BJ (cell line): ENCODE measurements around the gene SPRR1A. TPM values are rescaled to one million over a fixed set of nuclear protein-coding genes. Genes with fewer than 3 reads are reported as not detected.

Source experiments
- CTCF ChIA-PET: fragments of 350-600 bp; formaldehyde crosslinking; extraction: SDS; loops from one replicate; lab custom pipeline; 2021; ENCODE audit warnings: antibody characterized with exemption, inconsistent platforms; lab: Yijun Ruan, JAX
- POLR2A ChIA-PET: fragments of 300-600 bp; sonication (Branson Sonifier 250); formaldehyde crosslinking; extraction: SDS; loops from one replicate; lab custom pipeline; 2021; ENCODE audit warnings: antibody characterized with exemption; lab: Charles Lee
- DNase-seq: peaks from one replicate; pipeline ENCODE4 v3.0.0-alpha.2; 2011; ENCODE audit warnings: low read depth
- H3K27me3 ChIP-seq: 2 replicates; pipeline ENCODE4 v1.6.0; 2011; ENCODE audit warnings: low read length; ENCODE audit not compliant: control insufficient read depth, insufficient read depth
- H3K36me3 ChIP-seq: 2 replicates; pipeline ENCODE4 v1.5.1; 2011; ENCODE audit warnings: low read length; ENCODE audit not compliant: control insufficient read depth, insufficient read depth
- H3K4me3 ChIP-seq: 2 replicates; pipeline ENCODE4 v1.5.1; 2011; ENCODE audit warnings: low read depth, mild to moderate bottlenecking, control low read depth, low read length
- polyA plus RNA-seq: library from polyadenylated mRNA; depleted of rRNA; stranded (reverse); fragments of >200 nt; gene quantifications from 2 replicates; pipeline ENCODE4 v1.2.3, GENCODE V29; 2011
- TF ChIP-seq, protein P1 (sequence below): IDR thresholded peaks from 2 replicates; pipeline ENCODE4 v1.5.1; 2011; ENCODE audit warnings: low read depth, mild to moderate bottlenecking, control low read depth, inconsistent platforms, low read length, moderate library complexity; ENCODE audit not compliant: insufficient read depth

Gene SPRR1A
- polyA plus RNA-seq, 1 experiment, result not detected

DNA sequence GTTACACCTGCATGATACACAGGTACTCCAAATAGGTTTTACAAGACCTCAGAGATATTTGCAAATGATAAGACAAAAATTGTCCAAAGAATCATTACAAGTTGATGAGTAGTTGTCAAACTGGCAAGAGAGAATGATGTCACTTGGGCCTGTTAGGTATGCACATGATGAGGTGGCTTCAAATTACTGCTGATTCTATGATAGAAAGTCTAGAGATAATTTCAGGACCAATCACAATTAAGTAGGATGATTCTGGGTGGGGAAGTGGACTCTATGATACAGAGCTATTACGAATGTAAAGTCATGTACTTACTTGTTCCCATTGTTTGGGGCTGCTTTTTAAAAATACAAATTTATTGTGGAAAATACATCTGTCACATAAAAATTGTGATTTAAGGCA lies 41.9 kb downstream of the SPRR1A start:
- TF ChIP-seq, protein P1, sequence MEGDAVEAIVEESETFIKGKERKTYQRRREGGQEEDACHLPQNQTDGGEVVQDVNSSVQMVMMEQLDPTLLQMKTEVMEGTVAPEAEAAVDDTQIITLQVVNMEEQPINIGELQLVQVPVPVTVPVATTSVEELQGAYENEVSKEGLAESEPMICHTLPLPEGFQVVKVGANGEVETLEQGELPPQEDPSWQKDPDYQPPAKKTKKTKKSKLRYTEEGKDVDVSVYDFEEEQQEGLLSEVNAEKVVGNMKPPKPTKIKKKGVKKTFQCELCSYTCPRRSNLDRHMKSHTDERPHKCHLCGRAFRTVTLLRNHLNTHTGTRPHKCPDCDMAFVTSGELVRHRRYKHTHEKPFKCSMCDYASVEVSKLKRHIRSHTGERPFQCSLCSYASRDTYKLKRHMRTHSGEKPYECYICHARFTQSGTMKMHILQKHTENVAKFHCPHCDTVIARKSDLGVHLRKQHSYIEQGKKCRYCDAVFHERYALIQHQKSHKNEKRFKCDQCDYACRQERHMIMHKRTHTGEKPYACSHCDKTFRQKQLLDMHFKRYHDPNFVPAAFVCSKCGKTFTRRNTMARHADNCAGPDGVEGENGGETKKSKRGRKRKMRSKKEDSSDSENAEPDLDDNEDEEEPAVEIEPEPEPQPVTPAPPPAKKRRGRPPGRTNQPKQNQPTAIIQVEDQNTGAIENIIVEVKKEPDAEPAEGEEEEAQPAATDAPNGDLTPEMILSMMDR, result no peak
- DNase-seq, result no peak
- ChIA-PET POLR2A (no interaction called here), CTCF (no interaction called here)
- Histone ChIP-seq H3K27me3 (no peaks in the 10 kb centered on the region), H3K4me3 (no peak overlapping the region), H3K36me3 (no peaks in the 10 kb centered on the region)

DNA sequence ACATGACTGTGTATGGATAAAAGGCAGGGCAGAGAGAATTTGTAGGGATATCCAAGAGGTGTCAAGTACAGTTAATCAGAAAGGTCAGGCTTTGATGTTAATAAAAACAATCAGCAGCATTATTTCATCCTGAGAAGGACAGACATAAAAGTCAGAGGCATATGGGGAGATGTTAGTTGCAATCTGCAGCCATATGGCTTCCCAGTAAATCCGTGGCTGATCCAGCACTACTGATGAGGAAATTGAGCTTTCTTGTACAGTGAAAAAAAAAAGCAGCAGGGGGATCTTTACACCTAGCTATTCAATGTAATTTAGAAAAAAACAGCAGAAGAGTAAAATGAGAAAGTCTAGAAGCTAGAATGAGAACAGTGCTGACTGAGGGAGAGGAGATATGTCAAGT lies 44.9 kb downstream of the SPRR1A start:
- TF ChIP-seq, protein P1, result no peak
- ChIA-PET CTCF (interaction anchor here (0.7 kb wide), 1 partner anchor 548 kb away, joined by 3 read pairs; no protein-coding TSS in a partner anchor), POLR2A (no interaction called here)
- Histone ChIP-seq H3K27me3 (no peaks in the 10 kb centered on the region), H3K36me3 (no peaks in the 10 kb centered on the region), H3K4me3 (no peak overlapping the region)
- no peak for DNase-seq

DNA sequence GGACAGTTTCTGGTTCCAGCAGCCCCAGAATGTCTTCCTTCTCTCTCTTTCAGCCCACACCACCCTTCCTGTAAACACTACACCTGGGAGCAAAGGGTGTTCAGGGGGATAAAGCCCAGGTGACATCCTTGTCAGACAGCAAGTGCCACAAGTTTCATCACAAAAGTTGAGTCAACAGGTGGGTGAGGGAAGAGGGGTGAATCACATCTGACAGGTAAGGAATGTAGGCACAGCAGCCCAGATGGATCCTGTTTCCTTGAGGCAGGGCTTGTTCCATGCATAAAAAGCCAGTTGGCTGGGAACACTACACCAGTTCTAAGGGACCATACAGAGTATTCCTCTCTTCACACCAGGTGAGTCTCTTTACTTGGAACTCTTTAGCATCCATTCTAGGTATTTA lies 47.0 kb downstream of the SPRR1A start, which contains the start of gene SPRR1B:
SPRR1B (plus strand) TSS at position 309 of the 400 bp plus-strand sequence. CDS start 1,143 bp downstream, outside the sequence.
- Histone ChIP-seq H3K36me3 (no peaks in the 10 kb centered on the region), H3K4me3 (no peak within 1 kb of the TSS), H3K27me3 (no peaks in the 10 kb centered on the region)
- ChIA-PET CTCF (no interaction called here), POLR2A (no interaction called here)
- TF ChIP-seq, protein P1, result no peak
- DNase-seq, result no peak

DNA sequence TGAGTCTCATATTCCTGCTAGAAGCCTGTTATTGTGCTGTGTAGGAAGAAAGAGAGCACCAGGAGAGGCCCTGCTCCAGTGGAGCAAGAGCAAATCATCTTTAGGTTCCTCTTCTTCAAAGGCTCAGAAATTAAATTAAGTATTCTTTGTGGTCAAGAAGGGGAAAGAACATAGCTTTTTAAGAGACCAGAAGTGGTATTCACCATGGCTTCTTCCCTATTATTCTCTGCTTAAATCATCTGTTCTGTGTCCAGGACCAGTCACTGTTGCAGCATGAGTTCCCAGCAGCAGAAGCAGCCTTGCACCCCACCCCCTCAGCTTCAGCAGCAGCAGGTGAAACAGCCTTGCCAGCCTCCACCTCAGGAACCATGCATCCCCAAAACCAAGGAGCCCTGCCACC lies 48.2 kb downstream of the SPRR1A start:
- DNase-seq, result no peak
- Histone ChIP-seq H3K36me3 (no peaks in the 10 kb centered on the region), H3K4me3 (no peak overlapping the region), H3K27me3 (no peaks in the 10 kb centered on the region)
- ChIA-PET CTCF (no interaction called here), POLR2A (no interaction called here)
- TF ChIP-seq, protein P1, result no peak

DNA sequence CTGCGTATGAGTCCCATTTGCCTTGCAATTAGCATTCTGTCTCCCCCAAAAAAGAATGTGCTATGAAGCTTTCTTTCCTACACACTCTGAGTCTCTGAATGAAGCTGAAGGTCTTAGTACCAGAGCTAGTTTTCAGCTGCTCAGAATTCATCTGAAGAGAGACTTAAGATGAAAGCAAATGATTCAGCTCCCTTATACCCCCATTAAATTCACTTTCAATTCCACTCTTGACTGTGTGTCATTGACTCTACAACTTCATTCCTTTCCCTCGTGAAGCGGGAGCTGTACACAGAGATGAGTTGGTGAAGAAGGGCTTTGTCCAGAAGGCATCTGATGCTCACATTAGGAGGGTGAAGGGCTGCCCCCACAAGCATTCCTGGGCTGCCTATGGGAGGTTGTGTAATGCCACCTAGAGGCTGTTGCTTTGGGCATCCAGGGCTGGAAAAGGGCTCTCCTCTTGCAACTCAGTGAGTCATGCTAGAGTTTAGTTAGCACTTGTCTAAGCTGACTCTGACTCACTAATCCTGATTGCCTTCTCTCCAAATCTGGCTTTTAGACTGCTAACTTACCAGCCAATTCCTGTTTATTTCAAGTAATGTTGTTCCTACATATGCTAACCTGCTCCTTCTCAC lies 48.9 kb downstream of the SPRR1A start:
- Histone ChIP-seq H3K4me3 (no peak overlapping the region), H3K27me3 (no peaks in the 10 kb centered on the region), H3K36me3 (no peaks in the 10 kb centered on the region)
- peak; percentile 0 for DNase-seq
- TF ChIP-seq, protein P1, result peak; percentile 24; the same call in 1 of the 2 replicates
- CTCF ChIA-PET, result no interaction called here
- POLR2A ChIA-PET, result no interaction called here
